HepG2 (cell line): Measurements from ENCODE around the gene MROH2A. TPM values are rescaled to one million over a fixed set of nuclear protein-coding genes. Genes with fewer than 3 reads are reported as not detected.

Source experiments
- ATAD3A ChIP-seq: sonication (generic); formaldehyde crosslinking; IDR thresholded peaks from 2 replicates; pipeline ENCODE4 v1.4.0; 2020; ENCODE audit warnings: missing genetic modification reagents
- HNF4A ChIP-seq: sonication (generic); formaldehyde crosslinking; IDR thresholded peaks from 2 replicates; pipeline ENCODE4 v1.4.0; 2020; ENCODE audit warnings: missing genetic modification reagents
- HNRNPL ChIP-seq: fragments of 200-400 bp; formaldehyde crosslinking; IDR thresholded peaks from 2 replicates; pipeline ENCODE4 v1.6.1; 2017; ENCODE audit warnings: mild to moderate bottlenecking, low read depth, low read length
- MIER3 ChIP-seq: IDR thresholded peaks from 2 replicates; pipeline ENCODE4 v1.6.1; 2016; ENCODE audit warnings: missing compliant biosample characterization, borderline replicate concordance
- NR2C2 ChIP-seq: sonication (generic); formaldehyde crosslinking; IDR thresholded peaks from 2 replicates; pipeline ENCODE4 v1.4.0; 2020; ENCODE audit warnings: missing genetic modification reagents, mild to moderate bottlenecking, moderate library complexity, borderline replicate concordance
- SNRNP70 ChIP-seq: fragments of 200-400 bp; formaldehyde crosslinking; IDR thresholded peaks from 2 replicates; pipeline ENCODE4 v1.6.1; 2017; ENCODE audit warnings: mild to moderate bottlenecking, low read depth, low read length, moderate library complexity
- SOX6 ChIP-seq, 2 experiments: fragments of 450-650 bp in 1 of 2; sonication (generic) in 1 of 2; formaldehyde crosslinking in 1 of 2; IDR thresholded peaks; 2 replicates each; pipeline versions ENCODE4 v1.4.0 to v1.6.1; 2017 to 2020; ENCODE audit warnings: antibody characterized with exemption in 1 of 2, mild to moderate bottlenecking in 1 of 2, missing genetic modification reagents in 1 of 2
- ZFP41 ChIP-seq: sonication (generic); formaldehyde crosslinking; IDR thresholded peaks from 2 replicates; pipeline ENCODE4 v1.4.0; 2020; ENCODE audit warnings: mild to moderate bottlenecking, missing genetic modification reagents, borderline replicate concordance
- ZFP82 ChIP-seq: sonication (generic); formaldehyde crosslinking; IDR thresholded peaks from 2 replicates; pipeline ENCODE4 v1.5.1; 2020; ENCODE audit warnings: mild to moderate bottlenecking, missing genetic modification reagents, borderline replicate concordance
- ZNF274 ChIP-seq: sonication (generic); formaldehyde crosslinking; IDR thresholded peaks from 2 replicates; pipeline ENCODE4 v1.5.1; 2020; ENCODE audit warnings: mild to moderate bottlenecking, missing genetic modification reagents
- polyA plus RNA-seq, 8 experiments: library from polyadenylated mRNA; depleted of rRNA in 3 of 8; stranded (reverse) in 7 of 8; unstranded in 1 of 8; fragments of >200 nt; fragmentation: Illumina TruSeq in 4 of 8; extraction: Trizol in 4 of 8; gene quantifications; 2 replicates each; pipeline versions ENCODE4 v1.2.1 to v1.2.3, GENCODE V29; 2011 to 2016; ENCODE audit warnings: low read depth in 4 of 8, missing spikeins in 1 of 8, mixed read lengths in 1 of 8; ENCODE audit not compliant: insufficient read depth in 1 of 8
- total RNA-seq, 5 experiments: library from RNA; depleted of rRNA; stranded (reverse); fragments of >200 nt; fragmentation: Illumina TruSeq; extraction: Trizol; gene quantifications; 2 replicates each; pipeline ENCODE4 v1.2.3, GENCODE V29; 2016; ENCODE audit warnings: low read depth in 1 of 5
- TF ChIP-seq, protein P1 (sequence below): sonication (generic); formaldehyde crosslinking; IDR thresholded peaks from 2 replicates; pipeline ENCODE4 v1.8.1; 2022; ENCODE audit warnings: mild to moderate bottlenecking, missing genetic modification reagents
- TF ChIP-seq, protein P2 (sequence below): sonication (generic); formaldehyde crosslinking; IDR thresholded peaks from 2 replicates; pipeline ENCODE4 v1.5.1; 2020; ENCODE audit warnings: mild to moderate bottlenecking, missing genetic modification reagents, borderline replicate concordance
- TF ChIP-seq, protein P3 (sequence below): sonication (generic); formaldehyde crosslinking; IDR thresholded peaks from 2 replicates; pipeline ENCODE4 v1.5.0; 2020; ENCODE audit warnings: mild to moderate bottlenecking, missing genetic modification reagents
- TF ChIP-seq, protein P4 (sequence below): sonication (generic); formaldehyde crosslinking; IDR thresholded peaks from 2 replicates; pipeline ENCODE4 v1.9.0; 2022; ENCODE audit warnings: missing genetic modification reagents, mild to moderate bottlenecking, borderline replicate concordance
- TF ChIP-seq, protein P5 (sequence below): sonication (generic); formaldehyde crosslinking; conservative IDR thresholded peaks from 2 replicates; pipeline ENCODE4 v1.4.0; 2020; ENCODE audit warnings: missing genetic modification reagents

The MROH2A gene
- total and polyA plus RNA-seq, 2 of the 13 experiments (the other 11 are each of a cell fraction or from before 2014, with no cell fraction given) = 0.03 to 0.04 TPM

DNA sequence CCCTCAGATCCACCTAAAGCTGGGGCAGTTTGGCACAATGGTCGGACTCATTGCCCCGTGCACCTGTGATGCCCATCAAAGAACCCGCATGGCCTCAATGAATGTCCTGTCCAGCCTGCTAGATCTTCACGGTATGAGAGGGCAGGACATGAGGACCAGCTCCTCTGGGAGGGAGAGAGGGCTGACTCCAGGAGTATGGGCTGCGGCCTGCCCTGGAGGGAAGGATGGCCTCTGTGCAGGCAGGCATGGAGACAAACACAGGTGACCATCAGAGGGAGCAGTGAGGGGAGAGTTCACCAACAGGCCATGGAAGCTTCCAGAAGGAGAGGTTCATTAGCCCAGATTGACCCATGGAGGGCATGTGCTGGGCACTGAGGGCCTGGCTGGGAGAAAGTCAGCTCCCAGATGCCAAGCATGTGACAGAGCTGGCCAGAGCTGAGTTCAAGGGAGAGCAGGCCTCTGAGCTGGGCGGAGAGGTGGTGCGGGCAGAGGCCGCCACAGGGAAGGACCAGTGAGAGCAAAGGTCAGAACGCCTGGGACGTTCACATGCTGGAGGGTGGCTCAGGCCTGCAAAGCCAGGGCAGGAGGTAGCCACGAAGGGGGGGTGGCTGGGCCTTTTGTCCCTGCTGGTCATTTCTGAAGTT, 40.0 kb downstream of the MROH2A start (continued):
- TF ChIP-seq ZNF274 (0 out of 2 replicates have a peak, but pooled peaks have one; percentile 35), HNF4A (peak; percentile 79), HNRNPL (no peak), SNRNP70 (no peak), SOX6 (IDR thresholded peaks at IDR 0.05) (no peak), SOX6 (CRISPR knock-in tag; IDR thresholded peaks at IDR 0.05) (0 out of 2 replicates have a peak, but pooled peaks have one; percentile 26), ATAD3A (CRISPR knock-in tag) (no peak), ZFP41 (CRISPR knock-in tag) (no peak), NR2C2 (CRISPR knock-in tag) (peak; percentile 23; the same call in 1 of the 2 replicates), MIER3 (CRISPR knock-in tag) (no peak), ZFP82 (CRISPR knock-in tag) (no peak)
- TF ChIP-seq, protein P1, sequence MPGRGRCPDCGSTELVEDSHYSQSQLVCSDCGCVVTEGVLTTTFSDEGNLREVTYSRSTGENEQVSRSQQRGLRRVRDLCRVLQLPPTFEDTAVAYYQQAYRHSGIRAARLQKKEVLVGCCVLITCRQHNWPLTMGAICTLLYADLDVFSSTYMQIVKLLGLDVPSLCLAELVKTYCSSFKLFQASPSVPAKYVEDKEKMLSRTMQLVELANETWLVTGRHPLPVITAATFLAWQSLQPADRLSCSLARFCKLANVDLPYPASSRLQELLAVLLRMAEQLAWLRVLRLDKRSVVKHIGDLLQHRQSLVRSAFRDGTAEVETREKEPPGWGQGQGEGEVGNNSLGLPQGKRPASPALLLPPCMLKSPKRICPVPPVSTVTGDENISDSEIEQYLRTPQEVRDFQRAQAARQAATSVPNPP = no peak
- TF ChIP-seq, protein P2, sequence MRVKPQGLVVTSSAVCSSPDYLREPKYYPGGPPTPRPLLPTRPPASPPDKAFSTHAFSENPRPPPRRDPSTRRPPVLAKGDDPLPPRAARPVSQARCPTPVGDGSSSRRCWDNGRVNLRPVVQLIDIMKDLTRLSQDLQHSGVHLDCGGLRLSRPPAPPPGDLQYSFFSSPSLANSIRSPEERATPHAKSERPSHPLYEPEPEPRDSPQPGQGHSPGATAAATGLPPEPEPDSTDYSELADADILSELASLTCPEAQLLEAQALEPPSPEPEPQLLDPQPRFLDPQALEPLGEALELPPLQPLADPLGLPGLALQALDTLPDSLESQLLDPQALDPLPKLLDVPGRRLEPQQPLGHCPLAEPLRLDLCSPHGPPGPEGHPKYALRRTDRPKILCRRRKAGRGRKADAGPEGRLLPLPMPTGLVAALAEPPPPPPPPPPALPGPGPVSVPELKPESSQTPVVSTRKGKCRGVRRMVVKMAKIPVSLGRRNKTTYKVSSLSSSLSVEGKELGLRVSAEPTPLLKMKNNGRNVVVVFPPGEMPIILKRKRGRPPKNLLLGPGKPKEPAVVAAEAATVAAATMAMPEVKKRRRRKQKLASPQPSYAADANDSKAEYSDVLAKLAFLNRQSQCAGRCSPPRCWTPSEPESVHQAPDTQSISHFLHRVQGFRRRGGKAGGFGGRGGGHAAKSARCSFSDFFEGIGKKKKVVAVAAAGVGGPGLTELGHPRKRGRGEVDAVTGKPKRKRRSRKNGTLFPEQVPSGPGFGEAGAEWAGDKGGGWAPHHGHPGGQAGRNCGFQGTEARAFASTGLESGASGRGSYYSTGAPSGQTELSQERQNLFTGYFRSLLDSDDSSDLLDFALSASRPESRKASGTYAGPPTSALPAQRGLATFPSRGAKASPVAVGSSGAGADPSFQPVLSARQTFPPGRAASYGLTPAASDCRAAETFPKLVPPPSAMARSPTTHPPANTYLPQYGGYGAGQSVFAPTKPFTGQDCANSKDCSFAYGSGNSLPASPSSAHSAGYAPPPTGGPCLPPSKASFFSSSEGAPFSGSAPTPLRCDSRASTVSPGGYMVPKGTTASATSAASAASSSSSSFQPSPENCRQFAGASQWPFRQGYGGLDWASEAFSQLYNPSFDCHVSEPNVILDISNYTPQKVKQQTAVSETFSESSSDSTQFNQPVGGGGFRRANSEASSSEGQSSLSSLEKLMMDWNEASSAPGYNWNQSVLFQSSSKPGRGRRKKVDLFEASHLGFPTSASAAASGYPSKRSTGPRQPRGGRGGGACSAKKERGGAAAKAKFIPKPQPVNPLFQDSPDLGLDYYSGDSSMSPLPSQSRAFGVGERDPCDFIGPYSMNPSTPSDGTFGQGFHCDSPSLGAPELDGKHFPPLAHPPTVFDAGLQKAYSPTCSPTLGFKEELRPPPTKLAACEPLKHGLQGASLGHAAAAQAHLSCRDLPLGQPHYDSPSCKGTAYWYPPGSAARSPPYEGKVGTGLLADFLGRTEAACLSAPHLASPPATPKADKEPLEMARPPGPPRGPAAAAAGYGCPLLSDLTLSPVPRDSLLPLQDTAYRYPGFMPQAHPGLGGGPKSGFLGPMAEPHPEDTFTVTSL (CRISPR knock-in tag) = no peak
- TF ChIP-seq, protein P3, sequence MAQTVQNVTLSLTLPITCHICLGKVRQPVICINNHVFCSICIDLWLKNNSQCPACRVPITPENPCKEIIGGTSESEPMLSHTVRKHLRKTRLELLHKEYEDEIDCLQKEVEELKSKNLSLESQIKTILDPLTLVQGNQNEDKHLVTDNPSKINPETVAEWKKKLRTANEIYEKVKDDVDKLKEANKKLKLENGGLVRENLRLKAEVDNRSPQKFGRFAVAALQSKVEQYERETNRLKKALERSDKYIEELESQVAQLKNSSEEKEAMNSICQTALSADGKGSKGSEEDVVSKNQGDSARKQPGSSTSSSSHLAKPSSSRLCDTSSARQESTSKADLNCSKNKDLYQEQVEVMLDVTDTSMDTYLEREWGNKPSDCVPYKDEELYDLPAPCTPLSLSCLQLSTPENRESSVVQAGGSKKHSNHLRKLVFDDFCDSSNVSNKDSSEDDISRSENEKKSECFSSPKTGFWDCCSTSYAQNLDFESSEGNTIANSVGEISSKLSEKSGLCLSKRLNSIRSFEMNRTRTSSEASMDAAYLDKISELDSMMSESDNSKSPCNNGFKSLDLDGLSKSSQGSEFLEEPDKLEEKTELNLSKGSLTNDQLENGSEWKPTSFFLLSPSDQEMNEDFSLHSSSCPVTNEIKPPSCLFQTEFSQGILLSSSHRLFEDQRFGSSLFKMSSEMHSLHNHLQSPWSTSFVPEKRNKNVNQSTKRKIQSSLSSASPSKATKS = no peak
- TF ChIP-seq, protein P4, sequence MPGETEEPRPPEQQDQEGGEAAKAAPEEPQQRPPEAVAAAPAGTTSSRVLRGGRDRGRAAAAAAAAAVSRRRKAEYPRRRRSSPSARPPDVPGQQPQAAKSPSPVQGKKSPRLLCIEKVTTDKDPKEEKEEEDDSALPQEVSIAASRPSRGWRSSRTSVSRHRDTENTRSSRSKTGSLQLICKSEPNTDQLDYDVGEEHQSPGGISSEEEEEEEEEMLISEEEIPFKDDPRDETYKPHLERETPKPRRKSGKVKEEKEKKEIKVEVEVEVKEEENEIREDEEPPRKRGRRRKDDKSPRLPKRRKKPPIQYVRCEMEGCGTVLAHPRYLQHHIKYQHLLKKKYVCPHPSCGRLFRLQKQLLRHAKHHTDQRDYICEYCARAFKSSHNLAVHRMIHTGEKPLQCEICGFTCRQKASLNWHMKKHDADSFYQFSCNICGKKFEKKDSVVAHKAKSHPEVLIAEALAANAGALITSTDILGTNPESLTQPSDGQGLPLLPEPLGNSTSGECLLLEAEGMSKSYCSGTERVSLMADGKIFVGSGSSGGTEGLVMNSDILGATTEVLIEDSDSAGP (CRISPR knock-in tag) = 0 out of 2 replicates have a peak, but pooled peaks have one; percentile 36
- TF ChIP-seq, protein P5, sequence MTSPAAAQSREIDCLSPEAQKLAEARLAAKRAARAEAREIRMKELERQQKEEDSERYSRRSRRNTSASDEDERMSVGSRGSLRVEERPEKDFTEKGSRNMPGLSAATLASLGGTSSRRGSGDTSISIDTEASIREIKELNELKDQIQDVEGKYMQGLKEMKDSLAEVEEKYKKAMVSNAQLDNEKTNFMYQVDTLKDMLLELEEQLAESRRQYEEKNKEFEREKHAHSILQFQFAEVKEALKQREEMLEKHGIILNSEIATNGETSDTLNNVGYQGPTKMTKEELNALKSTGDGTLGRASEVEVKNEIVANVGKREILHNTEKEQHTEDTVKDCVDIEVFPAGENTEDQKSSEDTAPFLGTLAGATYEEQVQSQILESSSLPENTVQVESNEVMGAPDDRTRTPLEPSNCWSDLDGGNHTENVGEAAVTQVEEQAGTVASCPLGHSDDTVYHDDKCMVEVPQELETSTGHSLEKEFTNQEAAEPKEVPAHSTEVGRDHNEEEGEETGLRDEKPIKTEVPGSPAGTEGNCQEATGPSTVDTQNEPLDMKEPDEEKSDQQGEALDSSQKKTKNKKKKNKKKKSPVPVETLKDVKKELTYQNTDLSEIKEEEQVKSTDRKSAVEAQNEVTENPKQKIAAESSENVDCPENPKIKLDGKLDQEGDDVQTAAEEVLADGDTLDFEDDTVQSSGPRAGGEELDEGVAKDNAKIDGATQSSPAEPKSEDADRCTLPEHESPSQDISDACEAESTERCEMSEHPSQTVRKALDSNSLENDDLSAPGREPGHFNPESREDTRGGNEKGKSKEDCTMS (CRISPR knock-in tag) = no peak
